Measurements from ENCODE around the gene TERT. TPM values are rescaled to one million over a fixed set of nuclear protein-coding genes. Genes with fewer than 3 reads are reported as not detected.

The TERT gene
- polyA plus RNA-seq, 2 of the 4 experiments (the other 2 are of a cell fraction), result 1.1 to 4.0 TPM

DNA sequence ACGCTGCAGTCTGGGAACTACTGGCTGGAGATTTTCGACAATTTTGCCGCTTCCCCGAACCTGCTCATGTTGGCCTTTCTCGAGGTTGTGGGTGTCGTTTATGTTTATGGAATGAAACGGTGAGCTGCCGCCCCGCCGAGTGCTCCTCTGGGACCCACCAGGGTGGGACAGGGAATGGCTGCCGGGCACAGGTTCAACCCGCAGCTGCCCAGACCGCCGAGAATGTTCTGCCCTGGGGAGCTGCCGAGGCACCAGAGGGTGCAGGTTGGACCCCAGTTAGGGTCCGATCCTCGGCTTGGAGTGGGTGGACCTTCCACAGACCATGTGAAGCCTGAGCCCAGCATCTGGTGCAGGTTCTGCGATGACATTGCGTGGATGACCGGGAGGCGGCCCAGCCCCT lies 50.6 kb downstream of the TERT start (continued):
- TF ChIP-seq, protein P1, sequence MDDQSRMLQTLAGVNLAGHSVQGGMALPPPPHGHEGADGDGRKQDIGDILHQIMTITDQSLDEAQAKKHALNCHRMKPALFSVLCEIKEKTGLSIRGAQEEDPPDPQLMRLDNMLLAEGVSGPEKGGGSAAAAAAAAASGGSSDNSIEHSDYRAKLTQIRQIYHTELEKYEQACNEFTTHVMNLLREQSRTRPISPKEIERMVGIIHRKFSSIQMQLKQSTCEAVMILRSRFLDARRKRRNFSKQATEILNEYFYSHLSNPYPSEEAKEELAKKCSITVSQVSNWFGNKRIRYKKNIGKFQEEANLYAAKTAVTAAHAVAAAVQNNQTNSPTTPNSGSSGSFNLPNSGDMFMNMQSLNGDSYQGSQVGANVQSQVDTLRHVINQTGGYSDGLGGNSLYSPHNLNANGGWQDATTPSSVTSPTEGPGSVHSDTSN (IDR thresholded peaks at IDR 0.05), result no peak
- TF ChIP-seq RNF2 (IDR thresholded peaks at IDR 0.05; ENCODE audit: borderline replicate concordance, low read depth), result no peak

DNA sequence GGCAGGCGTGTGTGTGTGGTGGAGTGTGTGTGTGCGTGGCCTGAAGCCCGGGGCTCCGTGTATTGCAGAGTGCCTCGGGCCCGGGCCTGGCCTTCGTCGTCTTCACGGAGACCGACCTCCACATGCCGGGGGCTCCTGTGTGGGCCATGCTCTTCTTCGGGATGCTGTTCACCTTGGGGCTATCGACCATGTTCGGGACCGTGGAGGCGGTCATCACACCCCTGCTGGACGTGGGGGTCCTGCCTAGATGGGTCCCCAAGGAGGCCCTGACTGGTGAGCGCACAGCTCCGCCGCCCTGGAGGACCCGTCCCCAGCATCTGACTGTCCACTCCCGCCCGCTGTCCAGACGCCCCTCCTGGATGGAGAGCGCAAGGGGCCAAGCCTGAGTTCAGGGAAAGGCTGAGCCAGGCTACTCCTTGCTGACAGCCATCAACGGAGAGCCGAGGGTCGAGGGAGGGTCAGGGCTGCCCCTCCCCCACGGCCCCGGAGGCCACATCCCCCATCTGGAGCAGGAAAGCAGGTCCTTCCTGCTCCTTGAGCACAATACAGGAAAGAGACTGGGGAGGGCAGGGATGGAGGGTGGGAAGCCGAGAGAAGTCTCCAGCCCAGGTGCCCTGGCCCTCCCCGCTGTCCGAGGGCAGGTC lies 51.3 kb downstream of the TERT start:
- DNase-seq (ENCODE audit: low read depth in 1 of 2, low spot score in 1 of 2) (no peak), FAIRE-seq (no peak), ATAC-seq (no peak)
- Histone ChIP-seq H3K4me1 (no peaks in the 10 kb centered on the region), H3K4me3 (no peak overlapping the region), H3K9me3 (no peaks in the 10 kb centered on the region), H3K4me2 (no peak overlapping the region), H3K27ac (no peak overlapping the region)
- ChIA-PET POLR2A (no interaction called here), CTCF (no interaction called here)
- TF ChIP-seq, protein P2, sequence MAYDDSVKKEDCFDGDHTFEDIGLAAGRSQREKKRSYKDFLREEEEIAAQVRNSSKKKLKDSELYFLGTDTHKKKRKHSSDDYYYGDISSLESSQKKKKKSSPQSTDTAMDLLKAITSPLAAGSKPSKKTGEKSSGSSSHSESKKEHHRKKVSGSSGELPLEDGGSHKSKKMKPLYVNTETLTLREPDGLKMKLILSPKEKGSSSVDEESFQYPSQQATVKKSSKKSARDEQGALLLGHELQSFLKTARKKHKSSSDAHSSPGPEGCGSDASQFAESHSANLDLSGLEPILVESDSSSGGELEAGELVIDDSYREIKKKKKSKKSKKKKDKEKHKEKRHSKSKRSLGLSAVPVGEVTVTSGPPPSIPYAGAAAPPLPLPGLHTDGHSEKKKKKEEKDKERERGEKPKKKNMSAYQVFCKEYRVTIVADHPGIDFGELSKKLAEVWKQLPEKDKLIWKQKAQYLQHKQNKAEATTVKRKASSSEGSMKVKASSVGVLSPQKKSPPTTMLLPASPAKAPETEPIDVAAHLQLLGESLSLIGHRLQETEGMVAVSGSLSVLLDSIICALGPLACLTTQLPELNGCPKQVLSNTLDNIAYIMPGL (CRISPR knock-in tag; IDR thresholded peaks at IDR 0.05; ENCODE audit: borderline replicate concordance), result no peak
- no peak for TF ChIP-seq CBX2 (IDR thresholded peaks at IDR 0.05; ENCODE audit: borderline replicate concordance, low read depth)
- 34% methylated on average over 14 of the region's 33 CpGs for WGBS (ENCODE audit: missing lambda C conversion rate)

DNA sequence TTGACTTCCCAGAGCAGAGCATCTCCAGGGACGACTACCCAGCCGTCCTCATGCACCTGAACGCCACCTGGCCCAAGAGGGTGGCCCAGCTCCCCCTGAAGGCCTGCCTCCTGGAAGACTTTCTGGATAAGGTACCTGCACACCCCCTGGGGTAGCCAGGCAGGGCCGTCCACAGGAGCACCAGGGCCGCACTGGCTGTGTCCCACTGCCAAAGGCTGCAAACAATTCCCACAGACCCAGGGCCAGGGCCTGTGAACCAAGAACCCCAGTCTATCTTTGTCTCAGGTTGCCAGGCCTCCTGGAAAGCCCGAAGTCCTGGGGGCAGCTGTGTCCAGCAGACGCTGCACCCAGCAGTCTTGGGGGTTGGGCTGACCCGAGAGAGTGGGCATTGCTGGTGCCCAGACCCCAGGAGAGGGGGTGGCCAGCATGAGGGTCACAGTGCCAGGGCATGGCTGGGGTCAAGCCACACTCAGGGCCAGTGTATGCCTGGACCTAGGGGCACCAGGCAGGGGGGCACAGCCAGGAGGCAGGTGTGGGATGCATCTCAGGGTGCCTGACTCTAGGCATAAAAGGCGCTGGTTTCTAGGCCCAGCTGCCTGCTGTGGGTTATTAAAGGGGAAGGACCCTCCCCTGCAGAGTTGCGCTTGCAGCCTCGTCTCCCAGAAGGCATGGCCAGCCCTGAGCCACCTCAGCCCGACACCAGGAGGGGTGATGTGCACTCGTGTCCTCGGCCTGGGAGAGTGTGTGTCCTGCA lies 52.0 kb downstream of the TERT start:
- POLR2A ChIA-PET, result no interaction called here
- H3K4me3 ChIP-seq, result no peak overlapping the region
- DNase-seq (ENCODE audit: low read depth in 1 of 2, low spot score in 1 of 2), result no peak
- no peak for FAIRE-seq
- ATAC-seq, result no peak
- H3K4me2 ChIP-seq, result no peak overlapping the region
- no peaks in the 10 kb centered on the region for H3K4me1 ChIP-seq
- 33% methylated on average over 9 of the region's 14 CpGs for WGBS (ENCODE audit: missing lambda C conversion rate)
- no peak overlapping the region for H3K27ac ChIP-seq
- CTCF ChIA-PET, result interaction anchor here (1.4 kb wide), 2 partner anchors 34 to 74 kb away, joined by 3 to 5 read pairs; no protein-coding TSS in a partner anchor
- TF ChIP-seq TP53 (CRISPR knock-in tag; IDR thresholded peaks at IDR 0.05) (no peak), HDAC2 (IDR thresholded peaks at IDR 0.05) (no peak), CHD4 (IDR thresholded peaks at IDR 0.05; ENCODE audit: borderline replicate concordance) (no peak), JUNB (IDR thresholded peaks at IDR 0.05) (no peak), HEYL (CRISPR knock-in tag; IDR thresholded peaks at IDR 0.05) (no peak), MYC (IDR thresholded peaks at IDR 0.05; ENCODE audit: borderline replicate concordance, low read length) (no peak), EHMT2 (IDR thresholded peaks at IDR 0.05; ENCODE audit: low read depth) (no peak), ZNF302 (CRISPR knock-in tag; IDR thresholded peaks at IDR 0.05) (no peak), FOXS1 (CRISPR knock-in tag; IDR thresholded peaks at IDR 0.05) (no peak), JUN (IDR thresholded peaks at IDR 0.05) (no peak), CEBPB (IDR thresholded peaks at IDR 0.05) (no peak), MAZ (IDR thresholded peaks at IDR 0.05; ENCODE audit: borderline replicate concordance, low read depth, low read length) (no peak), NFE2L2 (conservative IDR thresholded peaks at IDR 0.05; ENCODE audit: low read length) (no peak), MAFK (IDR thresholded peaks at IDR 0.05; ENCODE audit: partially characterized antibody) (no peak), SMC3 (IDR thresholded peaks at IDR 0.05) (no peak), ZC3H11A (IDR thresholded peaks at IDR 0.05) (no peak), EP300 (IDR thresholded peaks at IDR 0.05) (no peak), NPAS2 (CRISPR knock-in tag; IDR thresholded peaks at IDR 0.05; ENCODE audit: borderline replicate concordance) (no peak), EHF (CRISPR knock-in tag; IDR thresholded peaks at IDR 0.05) (no peak)
- TF ChIP-seq, protein P2 (CRISPR knock-in tag; IDR thresholded peaks at IDR 0.05; ENCODE audit: borderline replicate concordance), result no peak
- no peaks in the 10 kb centered on the region for H3K9me3 ChIP-seq
